ENCODE measurements around the gene SCD5.

Gene SCD5

GRCh38 chr4:82621251-82621650 is 177.3 kb downstream of the SCD5 start:
- no peak overlapping the region for H3K27ac ChIP-seq (ENCODE audit: low read depth, low read length)
- H3K9me3 ChIP-seq (ENCODE audit: control insufficient read depth in 5 of 5, low read length in 5 of 5): no peaks in the 10 kb centered on the region
- H3K4me1 ChIP-seq (ENCODE audit: control insufficient read depth in 5 of 5, insufficient read depth in 5 of 5, low read length in 5 of 5): peaks cover 0 to 11% (median 0%) of the 10 kb centered on the region in 5 donors
- H3K9ac ChIP-seq (ENCODE audit: low read length in 5 of 5): no peak overlapping the region
- no peaks in the 10 kb centered on the region for H3K36me3 ChIP-seq (ENCODE audit: control insufficient read depth in 5 of 5, insufficient read depth in 5 of 5, low read length in 5 of 5)
- H3K4me3 ChIP-seq (ENCODE audit: low read depth in 1 of 5, low read length in 5 of 5): no peak overlapping the region
- peaks cover 0 to 3% (median 0%) of the 10 kb centered on the region in 5 donors for H3K27me3 ChIP-seq (ENCODE audit: control insufficient read depth in 5 of 5, insufficient read depth in 4 of 5, low read length in 5 of 5)

DNA sequence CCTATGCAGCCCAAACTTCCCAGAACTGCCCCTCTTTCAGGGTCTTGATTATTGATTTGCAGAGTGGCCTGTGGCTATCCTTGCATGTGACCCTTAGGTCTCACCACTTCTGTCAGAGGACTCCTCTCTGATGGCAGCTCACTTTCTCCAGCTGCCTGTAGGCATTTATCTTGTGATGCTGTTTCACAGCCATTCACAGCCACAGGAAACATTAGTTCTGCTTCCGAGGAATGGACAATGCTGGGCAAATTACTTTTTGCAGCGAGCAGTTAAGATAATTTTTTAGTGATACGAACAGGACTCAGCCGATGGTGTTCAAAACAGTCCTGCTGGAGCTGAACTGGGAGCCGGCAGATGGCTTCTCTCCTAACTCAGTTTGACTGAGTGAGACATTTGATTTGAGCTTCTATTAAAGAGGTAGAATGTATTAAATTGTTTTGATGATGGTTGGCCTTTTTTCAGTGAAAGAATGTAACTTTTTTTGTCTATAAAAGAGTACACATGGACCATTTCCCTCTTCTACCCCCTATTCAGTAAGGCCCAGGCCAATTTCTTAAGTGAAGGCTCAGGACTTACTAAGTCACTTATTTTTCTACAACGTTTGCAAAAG is 178.4 kb downstream of the SCD5 start:
- Histone ChIP-seq H3K9me3 (ENCODE audit: control insufficient read depth in 5 of 5, low read length in 5 of 5) (no peaks in the 10 kb centered on the region), H3K36me3 (ENCODE audit: control insufficient read depth in 5 of 5, insufficient read depth in 5 of 5, low read length in 5 of 5) (no peaks in the 10 kb centered on the region), H3K4me3 (ENCODE audit: low read depth in 1 of 5, low read length in 5 of 5) (no peak overlapping the region), H3K4me1 (ENCODE audit: control insufficient read depth in 5 of 5, insufficient read depth in 5 of 5, low read length in 5 of 5) (peaks cover 0 to 2% (median 0%) of the 10 kb centered on the region in 5 donors), H3K9ac (ENCODE audit: low read length in 5 of 5) (no peak overlapping the region), H3K27me3 (ENCODE audit: control insufficient read depth in 5 of 5, insufficient read depth in 4 of 5, low read length in 5 of 5) (peaks cover 0 to 3% (median 0%) of the 10 kb centered on the region in 5 donors), H3K27ac (ENCODE audit: low read depth, low read length) (no peak overlapping the region)

DNA sequence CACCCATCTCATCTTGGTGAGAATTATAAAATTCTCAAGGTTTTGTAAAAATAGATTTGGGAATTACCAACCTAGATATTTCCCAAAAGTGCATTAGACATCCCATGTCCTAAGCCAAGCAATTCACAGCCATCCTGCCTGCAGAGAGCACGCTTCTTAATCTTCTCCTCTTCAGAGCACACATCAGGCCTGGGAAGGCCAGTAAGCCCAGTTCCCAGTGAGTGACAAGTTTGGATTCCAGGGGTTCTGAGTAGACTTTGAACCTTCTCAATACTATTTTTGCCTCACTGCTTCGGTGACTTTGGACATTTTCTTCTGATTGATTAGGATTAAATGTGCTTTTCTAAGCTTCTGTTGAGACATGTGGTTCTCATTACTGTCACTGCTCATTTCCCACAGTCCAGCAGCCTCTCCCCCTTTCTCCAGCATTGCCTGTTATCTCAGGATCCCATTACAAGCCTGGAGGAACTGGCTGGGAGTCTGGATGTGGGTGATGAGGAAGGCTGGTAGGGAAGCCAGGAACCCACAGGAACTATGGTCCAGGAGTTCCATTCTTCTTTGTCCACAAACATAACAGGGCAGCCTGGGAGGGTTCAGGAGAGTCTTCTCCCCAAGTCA is 180.4 kb downstream of the SCD5 start:
- Histone ChIP-seq H3K9ac (ENCODE audit: low read length in 5 of 5) (no peak overlapping the region), H3K27ac (ENCODE audit: low read depth, low read length) (no peak overlapping the region), H3K4me3 (ENCODE audit: low read depth in 1 of 5, low read length in 5 of 5) (no peak overlapping the region), H3K27me3 (ENCODE audit: control insufficient read depth in 5 of 5, insufficient read depth in 4 of 5, low read length in 5 of 5) (peaks cover 0 to 3% (median 0%) of the 10 kb centered on the region in 5 donors), H3K4me1 (ENCODE audit: control insufficient read depth in 5 of 5, insufficient read depth in 5 of 5, low read length in 5 of 5) (no peaks in the 10 kb centered on the region), H3K36me3 (ENCODE audit: control insufficient read depth in 5 of 5, insufficient read depth in 5 of 5, low read length in 5 of 5) (no peaks in the 10 kb centered on the region), H3K9me3 (ENCODE audit: control insufficient read depth in 5 of 5, low read length in 5 of 5) (no peaks in the 10 kb centered on the region)

DNA sequence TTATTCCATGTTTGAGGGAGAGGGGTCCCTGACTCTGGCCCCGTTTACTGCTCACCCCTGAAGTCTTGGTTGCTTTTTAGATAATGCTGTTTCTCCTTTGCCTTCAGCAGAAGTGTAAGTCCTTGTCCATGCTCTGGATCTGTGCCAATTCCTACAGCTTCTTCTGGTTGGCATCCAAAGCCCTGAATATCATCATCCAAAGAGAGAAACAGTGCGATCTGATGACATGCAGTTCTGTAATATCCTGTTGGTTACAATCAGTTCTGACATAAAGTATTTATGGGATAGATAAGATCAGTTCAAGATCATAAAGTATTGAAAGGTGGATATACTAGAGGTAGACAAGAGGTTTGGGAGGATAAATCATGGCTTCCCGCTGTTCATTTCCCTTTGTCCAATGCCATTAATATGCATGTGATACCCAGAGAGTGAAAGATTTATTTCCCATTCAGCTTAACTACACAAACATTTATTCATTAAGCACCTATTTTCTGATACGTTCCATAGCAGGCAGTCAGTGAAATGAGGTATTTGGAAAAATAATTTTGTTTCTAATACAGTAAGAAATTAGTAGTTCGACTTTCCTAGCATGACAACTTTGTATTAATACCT is 183.7 kb downstream of the SCD5 start:
- Histone ChIP-seq H3K4me3 (ENCODE audit: low read depth in 1 of 5, low read length in 5 of 5) (no peak overlapping the region), H3K36me3 (ENCODE audit: control insufficient read depth in 5 of 5, insufficient read depth in 5 of 5, low read length in 5 of 5) (no peaks in the 10 kb centered on the region), H3K27ac (ENCODE audit: low read depth, low read length) (no peak overlapping the region), H3K27me3 (ENCODE audit: control insufficient read depth in 5 of 5, insufficient read depth in 4 of 5, low read length in 5 of 5) (peaks cover 0 to 3% (median 0%) of the 10 kb centered on the region in 5 donors), H3K4me1 (ENCODE audit: control insufficient read depth in 5 of 5, insufficient read depth in 5 of 5, low read length in 5 of 5) (no peaks in the 10 kb centered on the region), H3K9me3 (ENCODE audit: control insufficient read depth in 5 of 5, low read length in 5 of 5) (no peaks in the 10 kb centered on the region), H3K9ac (ENCODE audit: low read length in 5 of 5) (no peak overlapping the region)

DNA sequence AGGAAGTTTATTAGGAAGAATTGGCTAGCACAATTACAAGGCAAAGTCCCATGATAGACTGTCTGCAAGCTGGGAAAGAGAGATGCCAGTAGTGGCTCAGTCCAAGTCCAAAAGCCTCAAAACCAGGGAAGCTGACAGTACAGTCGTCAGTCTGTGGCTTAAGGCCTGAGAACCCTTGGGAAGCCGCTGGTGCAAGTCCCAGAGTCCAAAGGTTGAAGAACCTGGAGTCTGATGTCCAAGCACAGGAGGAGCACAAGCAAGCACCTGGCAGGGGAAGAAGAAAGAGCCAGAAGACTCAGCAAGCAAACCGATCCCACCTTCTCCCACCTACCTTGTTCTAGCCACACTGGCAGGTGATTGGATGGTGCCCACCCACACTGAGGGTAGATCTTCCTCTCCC is 185.5 kb downstream of the SCD5 start:
- H3K9ac ChIP-seq (ENCODE audit: low read length in 5 of 5): no peak overlapping the region
- H3K9me3 ChIP-seq (ENCODE audit: control insufficient read depth in 5 of 5, low read length in 5 of 5): no peaks in the 10 kb centered on the region
- H3K27me3 ChIP-seq (ENCODE audit: control insufficient read depth in 5 of 5, insufficient read depth in 4 of 5, low read length in 5 of 5): peaks cover 0 to 3% (median 0%) of the 10 kb centered on the region in 5 donors
- H3K4me1 ChIP-seq (ENCODE audit: control insufficient read depth in 5 of 5, insufficient read depth in 5 of 5, low read length in 5 of 5): no peaks in the 10 kb centered on the region
- H3K27ac ChIP-seq (ENCODE audit: low read depth, low read length): no peak overlapping the region
- H3K36me3 ChIP-seq (ENCODE audit: control insufficient read depth in 5 of 5, insufficient read depth in 5 of 5, low read length in 5 of 5): no peaks in the 10 kb centered on the region
- H3K4me3 ChIP-seq (ENCODE audit: low read depth in 1 of 5, low read length in 5 of 5): no peak overlapping the region

DNA sequence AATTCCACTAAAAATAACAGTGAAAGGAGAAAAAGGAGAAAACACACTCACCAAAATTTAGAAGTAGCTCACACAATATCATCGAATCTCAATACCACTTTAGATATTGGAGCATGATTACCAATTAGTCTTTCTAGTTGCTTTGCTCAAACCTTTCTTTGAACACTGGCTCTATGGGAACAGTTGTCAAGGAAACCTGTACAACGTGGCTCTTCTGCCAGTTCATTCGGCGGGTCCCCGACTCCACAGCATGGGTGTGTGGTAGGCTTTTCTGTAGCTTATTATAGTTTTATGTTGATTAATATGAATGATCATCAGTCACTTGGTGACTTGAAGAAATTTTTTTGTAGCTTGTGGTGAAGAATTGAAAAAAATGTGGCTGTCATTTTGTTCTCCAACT is 186.6 kb downstream of the SCD5 start:
- H3K4me3 ChIP-seq (ENCODE audit: low read depth in 1 of 5, low read length in 5 of 5): no peak overlapping the region
- no peaks in the 10 kb centered on the region for H3K9me3 ChIP-seq (ENCODE audit: control insufficient read depth in 5 of 5, low read length in 5 of 5)
- H3K36me3 ChIP-seq (ENCODE audit: control insufficient read depth in 5 of 5, insufficient read depth in 5 of 5, low read length in 5 of 5): no peaks in the 10 kb centered on the region
- no peak overlapping the region for H3K9ac ChIP-seq (ENCODE audit: low read length in 5 of 5)
- no peak overlapping the region for H3K27ac ChIP-seq (ENCODE audit: low read depth, low read length)
- H3K27me3 ChIP-seq (ENCODE audit: control insufficient read depth in 5 of 5, insufficient read depth in 4 of 5, low read length in 5 of 5): peaks cover 0 to 3% (median 0%) of the 10 kb centered on the region in 5 donors
- no peaks in the 10 kb centered on the region for H3K4me1 ChIP-seq (ENCODE audit: control insufficient read depth in 5 of 5, insufficient read depth in 5 of 5, low read length in 5 of 5)

DNA sequence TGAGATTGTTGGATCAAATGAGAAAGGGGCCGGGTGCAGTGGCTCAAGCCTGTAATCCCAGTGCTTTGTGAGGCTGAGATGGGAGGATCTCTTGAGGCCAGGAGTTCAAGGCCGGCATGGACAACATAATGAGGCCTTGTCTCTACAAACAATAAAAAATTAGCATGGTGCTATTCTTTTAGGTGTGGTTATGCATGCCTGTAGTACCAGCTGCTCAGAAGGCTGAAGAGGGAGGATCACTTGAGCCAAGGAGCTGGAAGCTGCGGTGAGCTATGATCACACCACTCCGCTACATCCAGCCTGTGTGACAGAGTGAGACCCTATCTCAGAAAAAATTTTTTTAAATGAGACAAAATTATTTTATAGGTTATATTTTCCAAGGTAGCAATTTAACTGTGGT is 187.1 kb downstream of the SCD5 start:
- Histone ChIP-seq H3K27me3 (ENCODE audit: control insufficient read depth in 5 of 5, insufficient read depth in 4 of 5, low read length in 5 of 5) (peaks cover 0 to 3% (median 0%) of the 10 kb centered on the region in 5 donors), H3K9ac (ENCODE audit: low read length in 5 of 5) (no peak overlapping the region), H3K27ac (ENCODE audit: low read depth, low read length) (no peak overlapping the region), H3K36me3 (ENCODE audit: control insufficient read depth in 5 of 5, insufficient read depth in 5 of 5, low read length in 5 of 5) (no peaks in the 10 kb centered on the region), H3K4me1 (ENCODE audit: control insufficient read depth in 5 of 5, insufficient read depth in 5 of 5, low read length in 5 of 5) (no peaks in the 10 kb centered on the region), H3K9me3 (ENCODE audit: control insufficient read depth in 5 of 5, low read length in 5 of 5) (no peaks in the 10 kb centered on the region), H3K4me3 (ENCODE audit: low read depth in 1 of 5, low read length in 5 of 5) (no peak overlapping the region)

DNA sequence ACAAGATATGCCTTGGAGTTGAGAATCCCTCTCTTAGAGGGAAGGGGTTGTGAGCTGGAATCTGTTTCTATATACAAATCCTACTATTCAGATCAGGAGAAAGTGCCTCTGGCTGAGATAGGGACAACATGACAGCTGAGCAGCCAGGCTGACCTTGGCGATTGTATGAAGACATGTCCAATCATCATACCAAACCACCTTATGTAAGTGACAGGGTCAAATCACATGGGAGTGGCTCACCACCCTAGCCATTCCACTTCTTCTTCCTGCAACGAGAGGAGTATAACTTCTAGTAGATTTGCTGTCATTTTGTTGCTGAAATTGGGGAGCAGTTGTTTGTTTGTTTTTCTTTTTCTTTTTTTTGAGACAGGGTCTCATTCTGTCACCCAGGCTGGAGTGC is 188.6 kb downstream of the SCD5 start:
- Histone ChIP-seq H3K9ac (ENCODE audit: low read length in 5 of 5) (no peak overlapping the region), H3K27ac (ENCODE audit: low read depth, low read length) (no peak overlapping the region), H3K4me1 (ENCODE audit: control insufficient read depth in 5 of 5, insufficient read depth in 5 of 5, low read length in 5 of 5) (no peaks in the 10 kb centered on the region), H3K4me3 (ENCODE audit: low read depth in 1 of 5, low read length in 5 of 5) (no peak overlapping the region), H3K27me3 (ENCODE audit: control insufficient read depth in 5 of 5, insufficient read depth in 4 of 5, low read length in 5 of 5) (no peaks in the 10 kb centered on the region), H3K9me3 (ENCODE audit: control insufficient read depth in 5 of 5, low read length in 5 of 5) (no peaks in the 10 kb centered on the region), H3K36me3 (ENCODE audit: control insufficient read depth in 5 of 5, insufficient read depth in 5 of 5, low read length in 5 of 5) (no peaks in the 10 kb centered on the region)

DNA sequence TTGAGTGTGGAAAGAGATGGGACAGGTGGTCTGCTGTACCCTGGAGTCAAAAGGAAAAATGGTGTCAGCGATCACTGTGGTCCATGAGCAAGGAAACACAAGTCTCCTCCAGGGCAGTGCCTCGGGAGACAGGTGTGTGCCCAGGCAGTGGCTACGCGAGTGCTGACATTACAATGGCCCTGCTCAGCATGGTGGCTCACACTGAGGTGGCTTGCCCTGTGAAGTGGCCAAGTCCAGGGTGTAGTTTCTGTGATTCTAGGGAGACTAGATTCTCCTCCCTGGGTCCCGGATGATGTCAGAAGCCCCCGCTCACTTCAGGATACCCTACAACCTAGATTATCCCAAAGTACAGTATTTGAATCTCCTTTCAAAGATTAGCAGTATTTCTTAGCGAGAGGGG is 192.0 kb downstream of the SCD5 start:
- Histone ChIP-seq H3K27ac (ENCODE audit: low read depth, low read length) (no peak overlapping the region), H3K9me3 (ENCODE audit: control insufficient read depth in 5 of 5, low read length in 5 of 5) (no peaks in the 10 kb centered on the region), H3K4me3 (ENCODE audit: low read depth in 1 of 5, low read length in 5 of 5) (no peak overlapping the region), H3K36me3 (ENCODE audit: control insufficient read depth in 5 of 5, insufficient read depth in 5 of 5, low read length in 5 of 5) (no peaks in the 10 kb centered on the region), H3K9ac (ENCODE audit: low read length in 5 of 5) (no peak overlapping the region), H3K4me1 (ENCODE audit: control insufficient read depth in 5 of 5, insufficient read depth in 5 of 5, low read length in 5 of 5) (peaks cover 0 to 3% (median 1%) of the 10 kb centered on the region in 5 donors), H3K27me3 (ENCODE audit: control insufficient read depth in 5 of 5, insufficient read depth in 4 of 5, low read length in 5 of 5) (no peaks in the 10 kb centered on the region)

DNA sequence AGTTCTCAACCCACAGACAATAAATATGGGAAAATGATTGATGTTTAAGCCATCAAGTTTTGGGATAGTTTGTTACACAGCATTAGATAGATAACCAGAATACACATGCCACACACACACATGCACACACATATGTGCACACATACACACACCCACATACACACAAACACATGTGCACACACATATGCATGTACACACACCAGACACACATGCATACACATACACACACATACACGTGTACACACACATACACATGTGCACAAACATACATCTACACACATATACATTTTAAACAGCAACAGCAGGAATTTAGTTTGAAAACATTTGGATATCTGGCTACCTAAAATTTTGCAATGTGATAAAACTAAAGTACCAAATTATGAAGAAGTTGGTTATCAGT is 194.1 kb downstream of the SCD5 start:
- H3K9me3 ChIP-seq (ENCODE audit: control insufficient read depth in 5 of 5, low read length in 5 of 5): no peaks in the 10 kb centered on the region
- H3K27ac ChIP-seq (ENCODE audit: low read depth, low read length): no peak overlapping the region
- no peaks in the 10 kb centered on the region for H3K27me3 ChIP-seq (ENCODE audit: control insufficient read depth in 5 of 5, insufficient read depth in 4 of 5, low read length in 5 of 5)
- H3K9ac ChIP-seq (ENCODE audit: low read length in 5 of 5): no peak overlapping the region
- peaks cover 3 to 10% (median 7%) of the 10 kb centered on the region in 5 donors for H3K4me1 ChIP-seq (ENCODE audit: control insufficient read depth in 5 of 5, insufficient read depth in 5 of 5, low read length in 5 of 5)
- H3K4me3 ChIP-seq (ENCODE audit: low read depth in 1 of 5, low read length in 5 of 5): no peak overlapping the region
- no peaks in the 10 kb centered on the region for H3K36me3 ChIP-seq (ENCODE audit: control insufficient read depth in 5 of 5, insufficient read depth in 5 of 5, low read length in 5 of 5)
